GM12801 (cell line): ENCODE results near the gene XXYLT1.

Source experiments
- TF ChIP-seq, protein P1 (sequence below): IDR thresholded peaks from one replicate; pipeline ENCODE4 v1.5.1; 2011; ENCODE audit warnings: control low read depth; ENCODE audit not compliant: insufficient read length; ENCODE audit errors: extremely low read depth

Gene XXYLT1

GRCh38 chr3:195123281-195123691, 147.7 kb downstream of the XXYLT1 start:
- TF ChIP-seq, protein P1, sequence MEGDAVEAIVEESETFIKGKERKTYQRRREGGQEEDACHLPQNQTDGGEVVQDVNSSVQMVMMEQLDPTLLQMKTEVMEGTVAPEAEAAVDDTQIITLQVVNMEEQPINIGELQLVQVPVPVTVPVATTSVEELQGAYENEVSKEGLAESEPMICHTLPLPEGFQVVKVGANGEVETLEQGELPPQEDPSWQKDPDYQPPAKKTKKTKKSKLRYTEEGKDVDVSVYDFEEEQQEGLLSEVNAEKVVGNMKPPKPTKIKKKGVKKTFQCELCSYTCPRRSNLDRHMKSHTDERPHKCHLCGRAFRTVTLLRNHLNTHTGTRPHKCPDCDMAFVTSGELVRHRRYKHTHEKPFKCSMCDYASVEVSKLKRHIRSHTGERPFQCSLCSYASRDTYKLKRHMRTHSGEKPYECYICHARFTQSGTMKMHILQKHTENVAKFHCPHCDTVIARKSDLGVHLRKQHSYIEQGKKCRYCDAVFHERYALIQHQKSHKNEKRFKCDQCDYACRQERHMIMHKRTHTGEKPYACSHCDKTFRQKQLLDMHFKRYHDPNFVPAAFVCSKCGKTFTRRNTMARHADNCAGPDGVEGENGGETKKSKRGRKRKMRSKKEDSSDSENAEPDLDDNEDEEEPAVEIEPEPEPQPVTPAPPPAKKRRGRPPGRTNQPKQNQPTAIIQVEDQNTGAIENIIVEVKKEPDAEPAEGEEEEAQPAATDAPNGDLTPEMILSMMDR: no peak

- TF ChIP-seq, protein P1: no peak
These were observed 148.7 kb downstream of the XXYLT1 start for GRCh38 chr3:195122261-195122660.

GRCh38 chr3:195120267-195120601, 150.7 kb downstream of the XXYLT1 start:
- TF ChIP-seq, protein P1: no peak

- TF ChIP-seq, protein P1: no peak
These were observed 151.3 kb downstream of the XXYLT1 start for GRCh38 chr3:195119461-195120266.

DNA sequence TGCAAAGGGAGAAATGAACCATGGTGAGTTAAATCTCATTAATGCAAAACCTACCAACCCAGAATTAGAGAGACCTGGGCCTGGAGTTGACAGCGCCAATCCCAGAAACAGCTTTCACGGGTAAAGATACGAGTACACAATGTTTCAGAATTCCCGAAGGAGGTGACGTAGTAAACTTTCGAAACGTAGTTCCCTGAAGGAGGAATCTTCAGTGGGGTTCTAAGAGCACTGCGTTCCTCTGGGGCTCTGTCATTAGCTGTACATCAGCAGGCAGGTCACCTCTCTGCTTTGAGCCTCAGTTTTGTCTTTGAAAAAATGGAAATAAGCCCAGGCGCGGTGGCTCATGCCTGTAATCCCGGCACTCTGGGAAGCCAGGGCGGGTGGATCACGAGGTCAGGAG, 152.3 kb downstream of the XXYLT1 start:
- TF ChIP-seq, protein P1: no peak

DNA sequence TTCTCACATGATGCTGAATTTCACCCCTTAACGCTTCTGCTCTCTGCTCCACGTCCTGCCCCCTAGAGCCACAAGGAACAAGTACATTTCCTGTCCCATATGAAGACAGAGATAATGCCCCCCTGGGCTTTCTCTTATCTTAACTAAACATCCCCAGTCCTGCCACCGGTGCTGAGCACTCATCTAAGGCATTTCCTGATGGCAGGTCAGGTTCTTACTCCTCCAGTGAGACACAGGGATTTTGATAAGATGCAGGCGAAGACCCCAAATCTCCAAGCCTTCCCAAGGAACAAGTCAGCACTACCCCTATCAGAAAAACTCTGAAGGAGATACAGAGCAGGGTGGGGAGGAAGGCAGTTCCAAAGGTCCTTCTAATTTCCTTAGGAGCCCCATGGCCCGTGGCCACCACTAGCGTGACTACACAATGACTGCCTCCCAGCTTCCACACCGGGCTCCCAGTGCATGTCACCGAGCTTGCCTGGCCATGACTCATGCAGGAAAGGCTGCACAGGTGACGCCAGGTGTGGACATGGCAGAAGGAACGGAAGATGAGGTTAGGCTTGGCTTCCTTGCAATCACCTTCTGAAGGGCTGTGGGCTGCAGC, 152.9 kb downstream of the XXYLT1 start:
- TF ChIP-seq, protein P1: no peak

- TF ChIP-seq, protein P1: no peak
These were observed 154.4 kb downstream of the XXYLT1 start for GRCh38 chr3:195116407-195117185.
